IPS-NIHi11 (cell line): Measurements from ENCODE around the gene LPGAT1.

Source experiments
- DNase-seq: peaks from one replicate; pipeline ENCODE4 v3.0.0; 2012; ENCODE audit warnings: mixed read lengths, low spot score

LPGAT1 gene

DNA sequence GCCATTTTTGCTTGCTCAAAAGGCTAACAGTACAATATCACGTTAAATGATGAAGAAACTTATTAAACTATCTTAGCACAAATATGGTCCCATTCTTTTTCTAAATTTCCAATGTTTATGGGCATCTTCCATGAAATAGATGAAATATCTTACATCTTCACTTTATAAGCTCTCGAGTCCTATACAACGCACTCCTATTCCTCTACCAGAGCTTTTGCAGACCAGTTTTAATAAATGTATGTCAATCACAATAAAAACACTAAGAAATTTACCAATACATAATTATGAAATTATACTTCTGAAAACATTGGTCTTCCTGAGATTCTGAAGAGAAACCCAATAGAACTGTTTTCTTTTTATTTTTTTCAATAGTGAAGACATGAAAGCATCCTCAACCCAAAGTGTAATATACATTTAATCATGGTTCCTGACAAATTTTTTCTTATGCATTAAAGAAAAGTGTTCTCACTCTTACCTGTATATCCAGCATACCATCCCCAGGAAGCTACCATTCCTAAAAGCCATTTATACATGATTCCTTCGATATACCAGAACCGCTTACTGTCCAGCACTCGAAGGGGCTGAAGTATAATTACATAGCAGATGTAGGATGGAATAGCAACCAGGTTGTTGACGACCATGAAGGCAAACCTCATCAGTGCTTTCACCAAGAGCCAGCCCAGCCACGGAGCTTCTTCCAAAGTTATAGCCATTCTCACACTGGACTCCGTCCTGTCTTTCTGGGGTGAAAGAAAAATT is 1.8 kb downstream of the LPGAT1 start:
- no peak for DNase-seq

DNA sequence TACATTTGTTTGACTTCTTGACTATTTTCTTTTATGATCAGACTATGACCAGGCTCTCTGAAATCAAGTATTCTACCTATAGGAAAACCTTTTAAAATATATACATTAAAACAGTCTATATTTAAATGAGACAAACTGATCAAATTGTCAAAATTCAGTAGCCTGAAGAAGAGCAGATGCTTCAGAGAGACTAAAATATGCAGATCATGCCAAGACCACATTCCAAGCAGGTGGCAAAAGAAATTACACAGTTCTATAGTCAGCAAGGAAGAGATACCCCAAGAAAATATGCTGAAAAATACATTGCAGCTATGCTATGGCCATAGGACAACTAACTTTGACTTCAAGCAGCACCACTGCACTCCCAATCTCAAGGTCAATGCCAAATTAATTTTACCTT is 3.5 kb downstream of the LPGAT1 start:
- no peak for DNase-seq

DNA sequence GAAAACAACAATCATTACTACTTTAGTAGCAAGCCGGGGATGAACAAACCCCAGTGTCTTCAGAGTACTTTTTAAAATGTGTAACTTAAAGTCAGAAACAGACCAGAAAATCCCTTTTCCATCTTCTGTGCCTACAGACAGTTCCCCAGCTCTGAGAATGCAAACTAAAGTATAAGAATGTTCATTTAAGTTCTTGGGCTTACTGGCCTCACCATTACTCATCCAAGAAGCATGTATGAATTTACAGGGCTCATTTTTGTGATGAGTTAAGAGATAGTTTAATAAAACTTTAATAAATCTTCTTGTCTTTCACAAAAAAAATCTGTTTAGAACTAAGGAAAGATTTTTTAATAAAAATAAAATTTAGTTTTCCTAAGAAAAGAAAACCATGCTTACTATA is 4.6 kb downstream of the LPGAT1 start:
- no peak for DNase-seq

DNA sequence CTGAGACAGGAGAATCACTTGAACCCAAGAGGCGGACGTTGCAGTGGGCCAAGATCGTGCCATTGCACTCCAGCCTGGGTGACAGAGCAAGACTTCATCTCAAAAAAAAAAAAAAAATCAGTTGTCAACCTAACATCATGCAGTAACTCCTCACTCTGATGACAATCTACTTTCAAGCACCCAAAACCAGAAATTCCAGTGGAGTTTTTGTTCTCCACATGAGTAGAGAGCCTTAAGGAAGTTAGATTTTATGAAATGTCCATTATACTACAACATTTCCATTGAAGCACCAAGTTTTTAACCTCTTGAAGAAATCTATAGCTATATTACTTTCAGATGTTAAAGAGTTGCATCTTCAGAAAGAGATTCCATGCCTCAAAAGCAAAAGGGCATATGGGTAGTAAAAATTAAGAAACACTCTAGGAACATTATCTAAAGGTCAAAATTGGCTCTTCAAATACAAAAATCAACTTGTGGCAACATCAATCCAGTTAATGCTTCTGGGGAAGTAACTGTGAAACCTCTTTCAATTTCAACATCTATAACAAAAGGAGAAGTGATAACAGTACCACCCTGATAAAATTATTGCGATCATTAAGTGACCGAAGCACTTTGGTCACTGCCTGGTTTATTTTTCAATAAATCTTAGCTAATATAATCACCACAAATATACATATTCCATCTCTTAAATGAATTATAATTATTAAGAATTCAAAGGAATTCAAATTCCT is 7.7 kb downstream of the LPGAT1 start:
- no peak for DNase-seq

DNA sequence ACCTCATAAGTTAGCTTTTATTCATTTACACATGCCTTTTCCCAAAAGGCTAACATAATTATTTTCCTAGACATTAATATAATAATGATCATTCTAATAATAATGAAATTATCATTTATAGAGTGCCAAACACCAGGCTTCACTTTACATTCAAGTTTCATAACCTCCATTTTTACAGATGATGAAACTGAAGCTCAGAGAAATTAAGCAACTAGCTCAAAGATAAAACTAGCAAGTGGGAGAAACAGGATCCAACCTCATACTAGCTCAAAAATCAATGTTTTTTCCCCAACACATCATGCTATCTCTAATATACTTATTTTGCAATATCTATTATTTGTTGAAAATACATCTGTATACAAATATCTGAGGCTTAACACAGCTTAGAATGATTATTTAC is 14.0 kb downstream of the LPGAT1 start:
- DNase-seq, result no peak

DNA sequence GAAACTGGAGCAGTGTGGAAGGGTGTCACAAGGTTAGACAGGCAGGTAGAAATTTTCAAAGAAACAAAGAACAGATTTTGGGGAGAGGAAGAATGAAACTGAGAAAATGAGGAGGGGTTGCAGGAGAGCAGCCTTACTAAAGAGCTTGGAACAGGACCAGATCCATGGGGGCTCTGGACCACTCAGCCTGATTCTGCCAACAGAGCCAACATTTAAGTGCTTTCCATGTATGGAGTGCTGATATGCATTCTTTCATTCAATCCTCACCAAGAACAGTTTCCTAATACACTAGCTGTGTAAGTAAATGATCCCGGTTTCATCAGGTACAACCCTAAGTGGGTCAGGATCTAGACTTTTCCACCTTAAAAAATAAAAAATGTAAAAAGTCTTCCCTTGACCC is 16.2 kb downstream of the LPGAT1 start:
- no peak for DNase-seq

DNA sequence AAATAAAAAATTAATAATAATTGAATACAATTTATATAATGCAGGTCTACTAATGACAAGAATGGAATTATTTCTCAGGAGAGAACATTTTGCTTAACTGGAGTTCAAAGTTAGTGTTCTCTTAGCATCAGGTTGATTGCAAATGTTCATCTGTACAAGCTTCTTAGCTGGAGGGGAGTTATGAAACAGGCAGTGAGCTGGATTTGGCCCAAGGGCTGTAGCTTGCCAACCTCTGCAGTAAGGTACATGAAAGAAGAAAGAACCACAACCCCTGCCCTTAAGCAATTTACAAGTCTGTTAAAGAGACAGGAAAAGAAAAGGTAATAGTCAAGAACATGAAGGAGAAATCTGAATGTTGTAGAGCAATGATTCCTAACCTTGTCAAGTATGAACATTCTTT is 17.0 kb downstream of the LPGAT1 start:
- no peak for DNase-seq

DNA sequence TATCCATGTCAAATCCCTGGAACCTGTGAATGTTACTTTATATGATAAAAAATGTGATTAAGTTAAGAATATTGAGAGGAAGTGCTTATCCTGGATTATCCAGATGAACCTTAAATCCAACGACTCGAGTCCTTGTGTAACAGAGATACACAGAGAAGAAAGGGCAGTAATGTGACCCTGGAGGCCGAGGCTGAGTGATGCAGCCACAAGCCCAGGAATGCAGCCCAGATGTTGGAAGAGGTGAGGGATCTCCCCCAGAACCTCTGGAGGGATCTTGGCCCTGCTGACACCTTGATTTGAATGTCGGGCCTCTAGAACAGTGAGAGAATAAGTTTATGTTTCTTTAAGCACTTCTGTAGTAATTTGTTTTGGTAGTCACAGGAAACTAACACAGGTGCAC is 18.0 kb downstream of the LPGAT1 start:
- DNase-seq, result no peak

DNA sequence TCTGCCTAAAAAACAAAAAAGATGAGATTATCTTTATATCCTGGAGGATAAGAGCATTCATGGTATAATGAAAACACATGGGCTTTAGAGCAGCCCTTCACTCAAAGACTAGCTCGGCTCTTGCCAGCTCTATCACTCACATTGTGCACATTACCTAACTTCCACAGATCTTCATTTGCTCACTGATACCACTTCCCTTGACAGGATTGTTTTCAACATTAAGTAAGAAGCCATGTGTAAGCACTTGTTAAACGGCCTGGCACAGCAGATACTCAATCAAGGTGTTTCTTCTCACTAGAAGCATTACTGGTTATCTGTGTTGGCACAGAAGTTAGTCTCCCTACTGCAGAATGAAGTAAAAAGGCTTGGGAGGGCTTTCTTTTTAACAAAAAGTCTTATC is 18.7 kb downstream of the LPGAT1 start:
- no peak for DNase-seq

DNA sequence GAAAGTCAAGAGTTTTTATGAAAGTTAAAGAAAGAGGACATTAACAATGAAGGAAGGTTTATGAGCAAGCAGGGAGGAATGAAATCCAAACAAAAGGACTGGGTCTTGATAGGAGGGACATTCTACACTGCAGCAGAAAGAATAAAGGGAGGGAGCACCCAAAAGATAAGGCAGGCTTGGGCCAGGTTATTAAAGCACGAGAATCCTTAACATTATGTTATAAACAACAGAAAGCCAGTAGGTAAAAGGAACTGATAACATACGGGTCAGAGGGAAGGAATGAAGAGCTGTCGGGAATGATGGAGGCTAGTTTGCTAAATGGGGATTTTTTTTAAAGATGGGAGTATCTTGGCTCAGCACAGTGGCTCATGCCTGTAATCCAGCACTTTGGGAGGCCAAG is 19.4 kb downstream of the LPGAT1 start:
- no peak for DNase-seq

DNA sequence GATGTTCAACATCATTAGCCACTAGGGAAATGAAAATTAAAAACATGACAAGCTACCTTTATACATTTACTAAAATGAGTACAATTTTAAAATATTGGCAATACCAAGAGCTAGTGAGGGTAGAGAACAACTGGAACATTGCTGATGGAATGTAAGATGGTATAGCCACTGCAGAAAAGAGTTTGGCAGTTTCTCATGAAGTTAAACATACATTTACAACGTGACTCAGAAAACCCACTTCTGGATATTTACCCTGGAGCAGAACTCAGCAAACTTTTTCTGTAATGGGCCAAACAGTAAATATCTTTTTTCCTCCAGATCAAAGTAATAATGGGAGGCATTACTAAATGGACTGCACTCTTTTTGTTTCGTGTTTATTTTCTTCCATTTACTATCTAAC is 22.1 kb downstream of the LPGAT1 start:
- DNase-seq, result no peak

DNA sequence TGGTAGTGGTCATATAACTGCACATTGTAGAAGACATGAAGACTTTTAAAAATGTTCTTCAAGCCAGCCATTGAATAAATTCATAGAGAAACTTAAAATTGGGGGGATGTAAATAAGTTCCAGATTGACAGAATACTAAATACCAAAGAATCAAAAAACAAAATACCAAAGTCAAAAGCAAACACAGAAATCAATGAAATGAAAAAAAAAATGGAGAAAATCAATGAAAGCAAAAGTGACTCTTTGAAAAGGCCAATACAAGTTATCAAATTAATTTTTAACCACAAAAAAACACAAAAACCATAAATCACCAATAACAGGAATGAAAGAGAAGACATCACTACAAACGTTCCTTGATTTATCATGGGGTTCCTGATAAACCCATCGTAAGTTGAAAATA is 25.6 kb downstream of the LPGAT1 start:
- DNase-seq, result no peak

DNA sequence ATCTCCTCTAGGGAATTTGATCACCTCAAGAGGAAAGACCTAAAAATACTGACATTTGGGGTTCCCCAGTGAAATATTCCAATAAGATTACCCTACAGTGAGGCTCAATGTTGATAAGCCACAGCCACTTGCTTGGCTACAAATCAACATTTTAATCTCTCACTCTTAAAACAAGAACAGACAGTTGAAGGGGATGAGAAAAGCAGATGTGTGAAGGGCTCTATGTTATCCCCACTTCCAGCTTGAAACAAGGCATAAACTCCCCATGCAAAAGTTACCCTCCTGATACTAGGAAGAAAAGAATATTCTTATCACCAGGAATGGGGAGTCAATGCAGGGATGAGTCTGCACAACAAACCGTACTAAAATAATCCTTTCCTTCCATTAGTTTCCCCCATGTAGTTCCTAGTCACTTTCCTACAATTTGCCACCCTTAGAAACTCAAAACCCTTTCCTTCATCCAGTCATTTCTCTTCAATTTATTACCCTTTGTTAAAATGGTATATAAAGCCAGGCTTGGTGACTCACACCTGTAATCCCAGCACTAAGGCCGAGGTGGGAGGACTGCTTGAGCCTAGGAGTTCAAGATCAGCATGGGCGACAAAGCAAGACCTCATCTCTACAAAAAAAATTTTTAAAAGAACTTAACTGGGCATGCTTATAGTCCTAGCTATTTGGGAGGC is 29.5 kb downstream of the LPGAT1 start:
- no peak for DNase-seq

DNA sequence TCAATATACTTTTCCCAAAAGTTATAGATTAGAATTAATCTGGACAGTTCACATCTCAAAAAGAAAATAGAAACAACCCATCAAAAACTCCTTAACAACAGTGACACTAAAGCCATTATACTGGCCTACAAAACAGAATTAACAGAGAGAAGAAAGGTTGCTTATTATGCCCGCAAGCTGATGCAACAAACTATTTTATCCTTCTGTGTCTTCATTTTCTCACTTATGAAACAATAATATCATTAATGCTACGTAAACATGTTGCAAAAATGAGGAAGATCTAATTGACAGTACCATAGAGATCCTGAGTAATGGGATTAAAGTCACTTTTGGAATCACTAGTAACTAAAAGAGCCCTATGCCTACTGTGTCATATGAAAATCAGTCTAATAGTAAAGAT is 32.6 kb downstream of the LPGAT1 start:
- no peak for DNase-seq

DNA sequence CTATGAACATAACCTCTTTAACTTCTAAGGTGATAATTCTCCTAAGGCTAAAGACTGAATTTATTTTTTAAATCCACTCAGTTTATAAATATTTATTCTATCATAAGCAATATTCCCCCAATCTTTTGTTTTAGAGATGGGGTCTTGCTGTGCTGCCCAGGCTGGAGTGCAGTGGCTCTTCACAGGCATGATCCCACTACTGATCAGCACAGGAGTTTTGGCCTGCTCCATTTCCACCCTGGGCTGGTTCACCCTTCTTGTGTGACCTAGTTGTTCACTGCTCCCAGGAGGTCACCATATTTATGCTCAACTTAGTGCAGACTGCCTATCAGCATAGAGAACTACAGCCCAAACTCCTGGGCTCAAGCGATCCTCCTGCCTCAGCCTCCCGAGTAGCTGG is 38.6 kb downstream of the LPGAT1 start:
- DNase-seq, result no peak

DNA sequence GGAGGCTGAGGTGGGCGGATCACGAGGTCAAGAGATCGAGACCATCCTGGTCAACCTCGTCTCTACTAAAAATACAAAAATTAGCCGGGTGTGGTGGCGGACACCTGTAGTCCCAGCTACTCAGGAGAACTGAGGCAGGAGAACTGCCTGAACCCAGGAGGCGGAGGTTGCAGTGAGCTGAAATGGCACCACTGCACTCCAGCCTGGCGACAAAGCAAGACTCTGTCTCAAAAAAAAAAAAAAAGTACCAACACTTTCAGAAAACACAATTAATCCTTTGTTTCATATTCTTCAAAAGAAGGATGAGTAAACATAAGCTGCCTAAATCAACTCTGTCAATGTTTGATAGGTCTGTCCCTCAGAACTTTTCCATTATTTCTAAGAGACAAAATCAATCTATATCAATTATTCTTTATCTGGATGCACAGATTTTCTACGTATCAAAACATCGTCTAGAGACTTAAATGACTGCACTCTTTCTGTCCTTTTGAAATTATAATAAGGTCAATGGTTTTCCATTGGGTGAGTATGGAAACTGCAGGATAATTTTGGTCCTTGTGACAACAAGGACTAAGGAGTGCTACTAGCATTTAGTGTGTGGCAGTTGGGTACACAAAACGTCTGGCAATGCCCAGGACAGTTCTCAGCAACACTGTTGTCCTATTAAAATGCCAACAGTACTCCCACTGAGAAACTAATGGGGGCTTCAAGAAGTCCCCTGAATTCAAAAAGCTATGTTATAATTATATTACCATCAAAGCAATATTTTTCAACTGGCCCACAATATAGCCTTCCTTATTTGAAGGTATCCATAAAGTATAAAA is 40.7 kb downstream of the LPGAT1 start:
- DNase-seq, result no peak

DNA sequence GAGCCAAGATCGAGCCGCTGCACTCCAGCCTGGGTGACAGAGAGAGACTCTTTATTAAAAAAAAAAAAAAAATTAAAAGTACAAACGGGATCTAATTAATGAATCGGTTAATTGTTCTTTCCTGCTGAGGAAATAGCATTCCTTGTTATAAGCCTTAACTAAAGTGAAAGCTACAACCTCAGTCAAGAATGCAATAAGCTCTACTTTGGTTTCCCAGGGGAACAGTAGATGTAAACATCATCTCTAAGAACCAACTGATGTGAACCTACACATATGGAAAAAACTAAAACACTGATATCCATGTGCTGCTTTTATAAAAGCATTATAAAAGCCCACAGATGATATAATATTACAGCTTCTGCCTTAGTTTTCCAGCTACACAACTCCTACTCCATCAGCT is 41.9 kb downstream of the LPGAT1 start:
- DNase-seq, result no peak

DNA sequence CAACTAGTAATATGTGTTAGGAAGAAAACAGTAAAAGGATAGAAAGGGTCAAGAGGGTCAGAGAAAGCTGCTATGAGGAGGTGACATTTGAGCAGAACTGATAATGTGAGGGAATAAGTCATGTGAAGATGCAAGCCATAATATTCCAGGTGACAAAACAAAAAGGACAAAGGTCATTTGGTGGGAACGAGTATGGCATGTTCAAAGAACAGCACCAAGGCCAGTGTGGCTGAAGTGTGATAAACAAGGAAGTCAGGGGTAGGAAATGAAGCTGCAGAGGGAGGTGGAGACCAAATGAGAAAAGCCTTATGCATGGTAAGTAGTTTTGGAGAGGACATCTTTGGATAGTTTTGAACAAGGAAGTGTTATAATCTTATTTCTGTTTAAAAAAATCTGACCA is 46.7 kb downstream of the LPGAT1 start:
- no peak for DNase-seq

DNA sequence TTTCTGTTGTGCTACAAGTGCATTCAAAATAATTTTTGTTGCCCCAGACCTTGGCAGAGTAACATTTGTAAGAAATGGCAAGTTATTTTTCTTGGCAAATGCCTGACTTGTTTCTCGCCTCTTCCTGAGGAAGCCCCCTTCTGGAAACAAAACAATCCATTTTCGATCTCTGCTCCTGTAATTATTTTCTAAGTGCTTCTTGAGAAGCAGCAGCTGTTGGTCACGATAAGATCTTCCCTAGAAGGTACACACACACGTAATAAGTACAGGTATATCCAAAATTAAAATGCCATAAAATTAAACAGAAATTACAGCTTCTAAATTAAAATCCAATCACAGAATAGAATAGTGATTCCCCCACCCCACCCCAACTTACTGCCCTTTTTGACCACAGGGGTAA is 47.3 kb downstream of the LPGAT1 start:
- DNase-seq, result no peak

DNA sequence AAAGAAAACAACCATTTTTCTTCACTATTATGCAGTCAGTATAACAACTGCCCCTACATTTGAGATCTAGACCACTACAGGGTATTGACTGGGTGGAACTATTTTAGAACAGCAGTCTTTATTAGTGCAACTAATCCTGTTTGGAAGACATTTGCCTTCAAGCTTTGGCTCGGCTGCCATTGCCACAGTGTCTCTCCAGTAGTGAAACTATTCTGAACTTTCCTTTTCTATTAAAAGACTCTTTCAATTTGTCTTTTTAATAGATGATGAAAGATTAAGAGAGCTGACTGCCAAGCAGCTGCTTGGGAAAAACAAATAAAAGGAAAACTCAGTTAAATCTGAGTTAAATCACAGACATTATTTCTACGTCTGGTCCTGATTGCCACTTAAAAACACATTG is 49.3 kb downstream of the LPGAT1 start:
- DNase-seq, result no peak

DNA sequence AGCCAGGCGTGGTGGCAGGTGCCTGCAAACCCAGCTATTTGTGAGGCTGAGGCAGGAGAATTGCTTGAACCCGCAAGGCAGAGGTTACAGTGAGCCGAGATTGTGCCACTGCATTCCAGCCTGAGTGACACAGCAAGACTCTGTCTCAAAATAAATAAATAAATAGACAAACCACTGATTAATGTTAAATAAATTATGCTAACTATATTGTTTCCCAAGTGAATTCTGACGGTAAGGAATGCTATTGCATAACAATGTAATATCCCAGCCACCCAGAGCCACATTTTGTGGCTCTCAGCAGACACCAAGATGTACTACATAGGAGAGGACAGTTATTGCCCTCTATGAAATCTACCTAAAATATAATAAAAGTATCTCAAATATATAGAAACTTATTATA is 55.4 kb downstream of the LPGAT1 start:
- no peak for DNase-seq

DNA sequence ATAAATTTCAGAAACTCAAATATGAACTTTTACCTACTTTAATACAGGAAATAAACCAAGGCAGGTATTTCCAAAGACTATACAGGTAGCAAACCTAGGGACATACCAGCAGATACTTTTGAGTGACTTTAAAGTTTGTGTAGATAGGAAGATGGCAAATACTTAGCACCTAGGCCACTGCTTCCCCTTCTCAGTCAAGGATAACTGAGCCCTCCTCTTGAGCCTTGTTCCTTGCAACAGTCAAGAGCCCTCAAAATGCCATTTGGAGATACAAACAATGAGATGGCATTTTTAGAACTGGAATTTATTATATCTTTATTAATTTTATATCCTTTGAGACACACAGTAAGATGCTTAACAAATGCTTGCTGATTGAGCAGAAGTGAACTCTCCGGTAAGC is 65.9 kb downstream of the LPGAT1 start:
- DNase-seq, result no peak

DNA sequence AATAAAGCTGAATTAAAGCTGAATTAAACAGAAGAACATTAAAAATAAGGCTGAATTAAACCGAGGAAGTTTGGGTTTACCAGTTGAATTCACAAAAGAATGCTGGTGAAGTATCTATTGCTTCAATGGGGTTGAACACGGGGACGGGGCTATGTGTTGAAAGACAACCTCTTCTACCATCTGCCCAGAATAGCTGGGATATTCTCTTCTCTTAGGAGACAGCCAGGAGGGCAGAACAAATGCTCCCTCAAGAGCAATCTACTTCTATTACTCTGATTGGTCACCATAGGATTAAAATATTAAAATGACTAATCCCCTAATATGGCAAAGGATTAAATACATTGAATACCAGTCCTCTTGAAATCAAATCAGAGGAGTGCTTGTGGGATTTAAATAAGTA is 68.4 kb downstream of the LPGAT1 start:
- DNase-seq, result no peak
